SH-SY5Y (cell line): ENCODE results near the gene MED4.

Experiments used
- GATA2 ChIP-seq: IDR thresholded peaks from 2 replicates; pipeline ENCODE4 v1.6.1; 2011; ENCODE audit warnings: mild to moderate bottlenecking, low read depth, low read length
- GATA3 ChIP-seq: IDR thresholded peaks from 2 replicates; pipeline ENCODE4 v1.6.1; 2011; ENCODE audit warnings: low read depth, mild to moderate bottlenecking, low read length, moderate library complexity

Gene MED4

GRCh38 chr13:48070942-48071341 lies 24.0 kb downstream of the MED4 start:
- no peak for TF ChIP-seq GATA2
- TF ChIP-seq GATA3, result no peak

- TF ChIP-seq GATA2 (no peak), GATA3 (no peak)
Measured at GRCh38 chr13:48069573-48069972, 25.3 kb downstream of the MED4 start.

DNA sequence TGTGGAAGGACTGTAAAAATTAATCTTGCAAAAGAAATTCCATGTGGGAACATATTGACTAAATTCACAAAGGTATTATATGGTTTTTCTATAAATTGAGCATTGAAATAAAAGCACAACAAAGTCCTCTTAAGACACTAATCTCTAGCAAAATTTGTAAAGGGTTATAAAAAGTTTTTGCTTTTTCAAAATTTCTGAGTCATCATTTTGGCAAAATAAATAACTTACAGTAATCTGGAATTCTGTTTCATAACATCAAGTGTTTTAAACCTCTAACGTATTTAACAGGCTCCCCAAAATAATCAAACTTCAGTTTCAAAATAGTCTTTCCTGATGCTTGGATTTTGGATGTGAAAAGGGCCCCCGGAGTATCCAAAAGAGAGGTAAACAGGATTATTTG lies 26.0 kb downstream of the MED4 start:
- TF ChIP-seq GATA2 (no peak), GATA3 (no peak)

DNA sequence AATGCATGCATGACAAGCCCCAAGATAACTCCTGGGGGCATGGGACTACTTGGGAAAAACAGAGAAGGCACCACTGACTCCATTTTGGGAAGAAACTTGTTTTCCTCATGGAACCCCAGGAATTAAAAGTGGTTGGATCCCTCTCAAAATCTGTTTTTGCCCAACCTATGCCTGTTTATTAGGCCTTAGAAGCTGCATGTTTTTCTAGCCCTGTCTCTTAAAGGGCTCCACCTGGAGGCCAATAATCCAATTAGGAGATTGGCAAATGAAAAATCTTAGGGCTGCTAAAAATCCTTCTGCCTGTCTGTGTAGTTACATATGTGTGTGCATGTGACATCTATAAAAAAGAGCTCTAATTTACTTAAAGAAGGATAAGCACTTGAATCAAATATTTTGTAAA lies 26.9 kb downstream of the MED4 start:
- TF ChIP-seq GATA3 (no peak), GATA2 (no peak)

DNA sequence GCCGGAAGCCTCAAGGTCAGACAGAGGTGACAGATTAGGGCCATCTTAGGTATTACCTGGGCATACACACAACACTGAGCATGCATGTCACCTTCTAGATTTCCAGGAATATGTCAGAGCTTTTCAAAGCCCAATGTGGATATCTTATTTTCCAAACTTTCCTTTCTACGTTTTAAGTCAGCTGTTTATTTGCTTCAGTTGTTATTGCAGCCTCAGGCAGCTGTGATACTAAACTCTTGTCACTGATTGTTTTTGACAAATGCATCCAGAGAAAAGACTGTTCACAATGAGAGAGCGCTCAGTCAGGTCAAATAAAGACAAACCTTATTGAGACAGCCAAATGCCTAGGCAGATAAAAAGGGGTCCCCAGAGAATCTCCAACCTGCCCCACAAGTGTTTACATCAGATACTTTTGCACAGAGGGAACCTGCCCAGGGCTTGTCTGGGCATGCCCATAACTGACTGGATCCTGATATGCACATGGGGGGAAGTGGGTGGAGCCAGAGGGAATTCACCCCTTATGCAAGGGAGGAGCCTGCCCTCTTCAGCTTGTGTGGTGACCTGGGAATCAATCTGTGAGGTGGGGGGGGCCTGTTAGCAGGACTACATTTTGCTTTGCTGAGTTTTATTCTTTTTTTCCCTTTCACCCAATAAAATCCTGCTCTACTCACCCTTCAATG lies 28.5 kb downstream of the MED4 start:
- no peak for TF ChIP-seq GATA3
- TF ChIP-seq GATA2, result no peak

GRCh38 chr13:48055712-48056111 lies 39.2 kb downstream of the MED4 start:
- TF ChIP-seq GATA2 (no peak), GATA3 (no peak)

GRCh38 chr13:48054601-48055000 lies 40.3 kb downstream of the MED4 start:
- TF ChIP-seq GATA2, result no peak
- no peak for TF ChIP-seq GATA3

DNA sequence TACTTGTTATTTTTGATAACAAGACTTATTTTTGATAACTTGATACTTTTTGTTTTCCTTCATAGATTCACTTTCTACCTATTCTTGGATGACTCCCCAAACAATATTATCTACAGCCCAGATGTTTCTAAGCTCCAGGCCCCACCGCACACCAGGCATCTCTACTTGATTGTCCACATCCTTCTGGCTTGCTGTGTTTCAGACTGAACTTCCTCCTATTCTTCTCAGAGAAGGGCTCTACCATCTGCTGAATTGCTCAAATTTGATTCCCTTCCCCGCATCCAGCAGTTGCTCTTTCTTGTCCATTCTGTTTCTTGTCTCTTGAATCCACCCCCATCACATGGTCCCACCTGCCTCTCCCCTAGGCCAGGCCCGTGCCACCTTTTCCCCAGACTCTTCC lies 44.4 kb downstream of the MED4 start:
- TF ChIP-seq GATA3 (no peak), GATA2 (no peak)

DNA sequence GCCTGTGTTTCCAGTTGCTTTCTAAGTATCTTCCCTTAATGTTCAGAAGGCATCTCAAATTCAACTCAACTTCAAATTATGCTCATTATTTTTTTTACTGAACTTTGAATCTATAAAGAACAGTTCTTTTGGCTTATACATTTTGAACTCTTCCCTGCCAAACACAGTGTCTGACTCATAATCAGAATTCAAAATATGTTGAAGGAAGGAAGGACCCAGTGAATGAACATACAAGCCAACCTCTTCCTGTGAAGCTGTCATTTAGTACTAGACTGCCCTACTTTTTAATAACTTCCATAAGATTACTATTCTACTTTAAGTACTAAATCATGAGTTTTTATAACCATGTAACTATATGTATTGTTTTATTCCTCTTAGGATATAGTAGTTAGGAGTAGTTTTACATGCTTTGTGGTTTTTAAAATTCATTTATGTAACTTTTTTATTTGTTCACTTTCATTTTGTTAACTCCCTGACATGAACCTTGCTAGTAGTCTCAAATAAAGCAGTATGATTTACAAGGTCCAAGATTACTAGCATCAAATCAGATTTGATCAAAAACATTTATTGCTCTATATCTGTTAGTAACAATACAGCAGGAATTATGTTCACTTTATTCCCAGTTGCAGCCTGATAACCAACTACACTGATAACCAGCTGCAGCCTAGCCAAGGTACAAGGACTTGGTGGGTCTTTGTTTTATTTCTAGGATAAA lies 51.0 kb downstream of the MED4 start:
- no peak for TF ChIP-seq GATA2
- TF ChIP-seq GATA3, result no peak

- no peak for TF ChIP-seq GATA2
- TF ChIP-seq GATA3, result no peak
Measured at GRCh38 chr13:48042894-48043293, 52.0 kb downstream of the MED4 start.

DNA sequence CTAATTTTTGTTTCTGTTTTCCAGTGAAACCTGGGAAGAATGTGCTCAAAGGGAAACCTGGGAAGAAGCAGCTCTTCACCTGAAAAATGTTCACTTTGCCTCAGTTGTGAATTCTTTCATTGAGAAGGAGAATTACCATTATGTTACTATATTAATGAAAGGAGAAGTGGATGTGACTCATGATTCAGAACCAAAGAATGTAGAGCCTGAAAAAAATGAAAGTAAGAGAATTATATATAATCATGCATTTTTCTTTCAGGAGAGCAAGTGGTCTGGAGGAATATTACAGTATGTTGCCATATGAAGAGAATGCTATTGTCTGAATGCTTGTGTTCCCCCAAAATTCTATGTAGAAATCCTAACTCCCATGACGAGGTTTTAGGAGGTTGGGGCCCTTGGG lies 54.0 kb downstream of the MED4 start:
- no peak for TF ChIP-seq GATA2
- TF ChIP-seq GATA3, result no peak

DNA sequence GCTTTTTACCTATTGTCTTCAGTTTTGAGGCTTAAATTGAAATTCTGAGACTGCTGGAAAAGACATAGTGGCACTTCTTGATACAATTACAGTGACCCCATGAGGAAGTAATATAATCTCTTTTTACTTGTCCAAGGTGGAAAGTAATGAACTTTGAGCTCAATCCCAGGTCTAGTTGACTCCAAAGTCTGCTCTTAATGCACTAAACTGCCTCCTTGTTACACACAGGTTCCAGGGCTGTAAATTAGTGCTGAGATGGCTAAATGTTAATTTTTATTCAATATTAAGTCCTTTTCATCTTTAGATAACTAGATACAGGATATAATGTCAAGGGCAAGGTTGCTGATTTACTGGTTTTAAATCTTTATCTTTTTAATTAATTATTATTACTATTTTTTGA lies 54.9 kb downstream of the MED4 start:
- TF ChIP-seq GATA3 (no peak), GATA2 (no peak)

DNA sequence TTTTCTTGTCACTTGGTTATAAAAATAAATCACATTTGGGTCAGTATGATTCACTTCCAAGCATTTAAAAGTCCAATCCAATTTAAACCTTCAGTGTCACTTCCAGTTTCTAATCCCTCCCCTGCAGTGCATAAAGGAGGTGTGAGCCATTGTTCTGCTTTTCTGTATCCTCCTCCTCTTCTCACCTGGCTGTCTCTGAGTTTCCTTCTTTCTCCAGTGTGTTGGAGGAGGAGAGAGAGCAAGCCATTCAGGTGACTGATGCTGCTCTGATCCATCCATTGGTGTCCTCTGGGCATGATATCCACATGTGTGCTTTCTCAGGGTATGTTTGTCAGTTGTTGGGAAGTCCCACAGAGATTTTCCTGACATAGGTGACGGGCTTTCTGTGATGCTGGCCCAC lies 56.1 kb downstream of the MED4 start:
- TF ChIP-seq GATA3 (no peak), GATA2 (no peak)

GRCh38 chr13:48037346-48038173 lies 57.3 kb downstream of the MED4 start, which contains the start of gene NUDT15:
NUDT15 (plus strand) TSS chr13:48037726; CDS start chr13:48037747, 21 bp downstream.
- TF ChIP-seq GATA2 (no peak), GATA3 (no peak)

DNA sequence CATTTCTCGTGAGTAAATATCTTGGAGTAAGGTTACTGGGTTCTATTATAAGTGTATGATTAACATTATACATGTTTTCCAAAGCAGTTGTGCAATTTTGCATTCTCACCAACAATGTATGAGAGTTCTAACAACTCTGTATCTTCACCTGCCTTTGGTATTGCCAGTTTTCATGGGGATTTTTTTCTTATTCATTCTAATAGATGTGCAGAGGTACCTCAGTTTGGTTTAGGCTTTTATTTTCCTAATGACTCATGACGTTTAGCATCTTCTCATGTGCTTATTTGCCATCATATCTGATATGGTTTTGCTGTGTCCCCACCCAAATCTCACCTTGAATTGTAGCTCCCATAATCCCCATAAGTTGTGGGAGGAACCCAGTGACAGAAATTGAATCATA lies 65.0 kb downstream of the MED4 start:
- TF ChIP-seq GATA2 (no peak), GATA3 (no peak)

GRCh38 chr13:48028066-48028465 lies 66.8 kb downstream of the MED4 start:
- TF ChIP-seq GATA3 (no peak), GATA2 (no peak)
